GM19035 (cell line): ENCODE measurements around the gene ZSWIM9.

Source experiments
- ATAC-seq: cut with Tn5 transposase; IDR thresholded peaks from one replicate; pipeline ENCODE4 v1.9.1; 2021; ENCODE audit not compliant: unreplicated experiment

Gene ZSWIM9

GRCh38 chr19:48169939-48170803 lies at the start of gene ZSWIM9, which contains the start of gene LIG1:
ZSWIM9 (plus strand) TSS chr19:48170680; CDS start chr19:48171803, 1,123 bp downstream.
LIG1 (minus strand) TSS chr19:48170344; CDS start chr19:48165566, 4,778 bp downstream.
- peak; percentile 79 for ATAC-seq

- ATAC-seq, result no peak
Observed at GRCh38 chr19:48121066-48121465, 49.4 kb upstream of the ZSWIM9 start.

- no peak for ATAC-seq
Observed at GRCh38 chr19:48121909-48122371, 48.5 kb upstream of the ZSWIM9 start.

GRCh38 chr19:48122421-48122820 lies 48.1 kb upstream of the ZSWIM9 start:
- ATAC-seq, result no peak

GRCh38 chr19:48123907-48124651 lies 46.4 kb upstream of the ZSWIM9 start:
- ATAC-seq, result no peak

- no peak for ATAC-seq
Observed at GRCh38 chr19:48127561-48127960, 42.9 kb upstream of the ZSWIM9 start.

- no peak for ATAC-seq
Observed at GRCh38 chr19:48133094-48133493, 37.4 kb upstream of the ZSWIM9 start.

- ATAC-seq, result no peak
Observed at GRCh38 chr19:48135411-48135810, 35.1 kb upstream of the ZSWIM9 start.

- no peak for ATAC-seq
Observed at GRCh38 chr19:48136547-48136946, 33.9 kb upstream of the ZSWIM9 start.

GRCh38 chr19:48137411-48137810 lies 33.1 kb upstream of the ZSWIM9 start:
- ATAC-seq, result no peak

GRCh38 chr19:48139053-48139452 lies 31.4 kb upstream of the ZSWIM9 start:
- no peak for ATAC-seq

- ATAC-seq, result no peak
Observed at GRCh38 chr19:48147597-48148175, 22.8 kb upstream of the ZSWIM9 start.

GRCh38 chr19:48148576-48148975 lies 21.9 kb upstream of the ZSWIM9 start:
- no peak for ATAC-seq

GRCh38 chr19:48149430-48149829 lies 21.1 kb upstream of the ZSWIM9 start:
- no peak for ATAC-seq

- ATAC-seq, result no peak
Observed at GRCh38 chr19:48152551-48152950, 17.9 kb upstream of the ZSWIM9 start.

- ATAC-seq, result no peak
Observed at GRCh38 chr19:48154003-48154402, 16.5 kb upstream of the ZSWIM9 start.

- no peak for ATAC-seq
Observed at GRCh38 chr19:48158210-48158790, 12.2 kb upstream of the ZSWIM9 start.

- ATAC-seq, result no peak
Observed at GRCh38 chr19:48168689-48169088, 1.8 kb upstream of the ZSWIM9 start.

GRCh38 chr19:48169578-48169938 lies 922 bp upstream of the ZSWIM9 start:
- peak; percentile 24 for ATAC-seq

- ATAC-seq, result no peak
Observed at GRCh38 chr19:48170817-48171347, 402 bp downstream of the ZSWIM9 start.

GRCh38 chr19:48171710-48172109 lies 1.2 kb downstream of the ZSWIM9 start:
- no peak for ATAC-seq
